HG03039 (cell line): ENCODE measurements around the gene CCDC69.
"Not testable (repeated sequence)": the region's sequence is repeated elsewhere in the genome, so short reads cannot be mapped to it uniquely, and the experiment has no call there.

ENCODE experiments used
- ATAC-seq: cut with Tn5 transposase; IDR thresholded peaks from one replicate; pipeline ENCODE4 v1.9.1; 2021; ENCODE audit warnings: mild to moderate bottlenecking, moderate library complexity; ENCODE audit not compliant: unreplicated experiment

CCDC69 gene

GRCh38 chr5:151222790-151223446, 974 bp downstream of the CCDC69 start:
- ATAC-seq = peak; percentile 45

GRCh38 chr5:151222054-151222789, 1.7 kb downstream of the CCDC69 start:
- ATAC-seq = no peak

- ATAC-seq = no peak
Observed at GRCh38 chr5:151221574-151221973, 2.3 kb downstream of the CCDC69 start.

GRCh38 chr5:151219789-151220188, 4.1 kb downstream of the CCDC69 start:
- ATAC-seq = no peak

DNA sequence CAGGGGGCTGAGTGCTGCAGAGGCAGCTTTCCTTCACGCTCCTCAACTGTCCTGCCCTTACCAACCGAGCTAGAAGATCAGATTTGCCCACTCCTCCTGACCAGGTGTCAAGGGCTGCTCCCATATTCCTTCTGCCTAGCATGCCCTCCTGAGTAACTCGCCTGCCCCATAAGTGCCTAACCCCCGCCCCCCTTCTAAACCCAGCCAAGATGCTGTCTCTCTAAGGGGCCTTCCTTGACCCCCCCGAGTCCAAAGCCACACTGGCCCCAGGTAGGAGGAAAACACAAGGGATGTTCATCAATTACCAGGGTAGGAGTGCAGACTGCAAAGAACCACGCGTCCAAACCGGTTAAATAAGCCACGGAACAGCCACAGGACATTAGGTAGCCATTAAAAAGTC, 4.8 kb downstream of the CCDC69 start:
- ATAC-seq = no peak

DNA sequence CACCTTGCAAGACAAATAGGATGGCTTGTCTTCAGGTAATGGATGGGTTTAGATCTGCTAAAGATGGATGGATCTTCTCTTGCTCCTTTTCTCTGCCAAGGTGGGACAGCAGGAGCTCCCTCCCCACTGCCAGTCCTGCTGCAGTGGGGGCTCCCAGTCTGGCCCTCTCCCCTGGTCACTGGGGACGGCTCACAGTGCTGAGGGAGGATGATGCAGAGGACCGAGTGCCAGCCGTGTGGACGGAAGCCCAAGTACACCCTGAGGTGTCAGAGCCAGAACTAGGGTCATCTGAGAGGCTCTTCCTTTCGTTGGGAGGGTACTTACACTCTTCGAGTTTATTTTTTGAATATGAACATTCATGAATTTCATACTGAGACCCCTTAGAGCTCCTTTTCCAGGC, 5.7 kb downstream of the CCDC69 start:
- no peak for ATAC-seq

DNA sequence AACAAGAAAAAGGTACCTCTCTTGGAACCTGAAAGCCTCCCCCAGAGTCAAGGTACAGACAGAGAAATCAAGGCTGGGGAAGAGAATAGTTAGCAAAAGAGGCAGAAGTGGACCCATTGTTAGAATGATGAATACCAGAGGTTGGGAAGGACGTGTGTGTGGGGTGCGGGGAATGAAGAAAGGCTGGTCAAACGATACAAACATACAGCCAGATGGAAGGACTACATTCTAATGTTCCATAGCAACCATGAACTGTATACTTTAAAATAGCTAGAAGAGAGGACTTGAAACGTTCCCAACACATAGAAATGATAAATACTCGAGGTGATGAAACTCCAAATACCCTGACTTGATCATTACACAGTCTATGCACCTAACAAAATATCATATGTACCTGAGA, 7.1 kb downstream of the CCDC69 start:
- ATAC-seq = no peak

- no peak for ATAC-seq
Observed at GRCh38 chr5:151215546-151215880, 8.4 kb downstream of the CCDC69 start.

DNA sequence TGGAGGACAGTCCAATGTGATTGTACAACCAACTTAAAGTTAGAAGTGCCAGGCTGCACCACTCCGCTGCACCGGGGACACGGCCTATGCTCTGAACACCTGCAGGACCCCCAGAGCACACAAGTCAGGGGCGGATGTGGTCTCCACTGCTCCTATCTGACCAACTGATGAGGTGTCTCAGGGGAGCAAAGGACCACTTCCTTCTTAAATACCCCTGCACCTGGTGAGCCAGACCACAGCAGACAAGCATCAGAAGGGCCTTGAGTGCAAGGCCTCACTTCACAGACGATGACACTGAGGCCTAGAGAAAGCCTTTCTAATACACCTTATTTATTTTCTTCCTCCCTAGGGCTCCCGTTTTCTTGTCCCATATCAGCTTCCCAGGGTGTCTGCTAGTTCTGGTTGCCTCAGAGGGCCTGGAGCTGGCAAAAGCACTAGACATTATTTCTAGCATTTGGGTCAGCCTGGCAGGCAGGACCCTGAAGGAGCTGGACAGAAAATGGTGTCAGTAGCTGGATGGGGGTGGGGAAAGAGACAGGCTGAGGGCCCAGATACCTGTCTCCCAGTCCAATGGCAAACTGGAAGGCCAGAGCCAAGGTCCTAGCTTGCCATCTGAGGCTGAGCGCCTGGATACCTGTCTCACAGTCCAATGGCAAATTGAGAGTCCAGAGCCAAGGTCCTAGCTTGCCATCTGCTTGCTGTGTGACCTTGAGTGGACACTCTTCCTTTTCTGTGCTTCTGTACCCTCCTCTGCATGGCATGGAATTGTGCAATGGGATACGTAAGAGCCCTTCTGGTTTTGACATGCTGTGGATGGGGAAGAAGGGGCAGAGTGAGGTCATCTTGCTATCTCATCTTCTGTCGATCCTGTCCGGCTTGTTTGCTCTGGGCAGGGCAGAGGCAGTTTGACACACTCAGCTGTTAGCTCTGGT, 9.0 kb downstream of the CCDC69 start:
- peak; percentile 38 for ATAC-seq

- ATAC-seq = peak; percentile 79
Observed at GRCh38 chr5:151213803-151214613, 9.9 kb downstream of the CCDC69 start.

DNA sequence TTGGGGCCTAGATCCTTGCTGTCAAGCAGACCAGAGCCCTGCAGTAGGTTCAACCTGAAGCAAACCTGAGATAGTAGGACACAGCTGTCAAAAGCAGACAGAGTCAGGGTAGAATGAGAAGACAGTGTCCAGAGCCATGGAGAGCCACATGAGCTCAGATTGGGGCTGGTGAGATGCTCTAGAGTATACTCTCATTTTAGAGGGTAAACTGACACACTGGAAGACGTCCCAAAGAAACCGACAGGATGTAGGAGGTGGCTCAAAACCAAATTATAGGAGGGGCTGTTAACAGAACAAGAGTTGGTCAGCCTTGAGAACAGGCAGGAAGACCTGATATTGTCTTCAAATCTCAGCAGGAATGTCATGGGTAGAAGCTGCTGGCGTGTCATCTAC, 11.5 kb downstream of the CCDC69 start:
- no peak for ATAC-seq

DNA sequence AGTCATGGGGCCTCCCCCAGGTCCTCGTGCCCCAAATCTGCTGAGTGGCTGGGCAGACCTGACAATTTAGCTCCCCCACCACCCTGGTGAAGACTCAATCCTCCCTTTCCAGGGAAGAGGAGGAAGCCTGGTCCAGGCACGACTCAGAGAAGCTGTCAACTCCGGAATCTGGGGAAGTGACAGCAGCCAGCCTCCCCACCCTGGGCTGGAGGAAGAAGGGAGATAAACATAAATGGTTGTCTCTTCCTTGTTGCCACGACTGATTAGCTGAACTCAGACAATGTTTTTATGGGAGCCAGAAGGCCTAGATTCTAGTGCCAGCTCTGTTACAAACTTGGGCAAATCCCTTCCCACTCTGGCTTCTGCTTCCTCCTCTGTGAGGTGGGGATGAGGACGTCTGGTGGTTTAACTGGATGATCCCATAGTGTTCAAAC, 15.4 kb downstream of the CCDC69 start:
- ATAC-seq = no peak

- ATAC-seq = no peak
Observed at GRCh38 chr5:151205411-151205810, 18.5 kb downstream of the CCDC69 start.

DNA sequence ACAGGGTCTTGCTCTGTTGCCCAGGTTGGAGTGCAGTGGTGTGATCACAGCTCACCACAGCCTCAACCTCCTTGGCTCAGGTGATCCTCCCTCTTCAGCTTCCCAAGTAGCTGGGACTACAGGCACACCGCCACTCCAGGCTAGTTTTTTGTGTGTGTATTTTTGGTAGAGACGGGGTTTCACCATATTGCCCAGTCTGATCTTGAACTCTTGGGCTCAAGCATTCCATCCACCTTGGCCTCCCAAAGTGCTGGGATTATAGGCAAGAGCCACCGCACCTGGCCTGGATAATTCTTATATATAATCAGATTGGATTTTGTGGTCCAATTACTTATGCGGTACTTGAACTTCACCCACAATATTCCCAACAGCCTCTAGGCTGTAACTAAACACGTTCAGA, 19.8 kb downstream of the CCDC69 start:
- no peak for ATAC-seq

- ATAC-seq = no peak
Observed at GRCh38 chr5:151202381-151203139, 21.3 kb downstream of the CCDC69 start.

DNA sequence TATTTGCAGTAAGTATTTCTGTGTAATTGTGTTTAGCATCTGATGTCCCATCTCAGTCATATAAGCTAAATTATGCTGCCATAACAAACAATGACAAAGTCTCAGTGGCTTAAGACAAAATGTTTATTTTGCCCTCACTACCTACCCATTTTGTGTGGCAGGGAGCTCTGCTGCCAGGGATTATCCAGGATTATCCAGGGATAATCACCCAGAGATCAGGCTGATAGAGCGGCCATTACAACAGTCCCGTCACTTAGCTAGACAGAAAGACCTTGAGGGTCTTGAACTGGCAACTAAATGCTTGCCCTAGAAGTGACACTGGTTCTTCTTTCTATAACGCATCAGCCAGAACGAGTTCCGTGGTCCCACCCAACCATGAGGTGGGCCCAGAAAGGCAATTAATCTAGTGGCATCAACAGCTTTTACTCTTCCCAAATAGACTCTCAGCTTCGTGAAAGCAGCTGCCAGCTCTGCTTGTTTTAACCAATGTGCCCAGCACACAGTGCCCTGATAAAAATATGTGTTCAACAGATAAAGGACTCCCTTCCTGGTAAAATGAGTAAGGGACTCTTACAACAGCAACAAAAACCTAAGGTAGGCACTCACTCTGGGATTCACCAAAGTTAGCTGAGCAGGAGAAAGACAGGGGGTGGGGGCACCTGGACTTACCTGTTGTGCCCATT, 22.8 kb downstream of the CCDC69 start:
- ATAC-seq = no peak

DNA sequence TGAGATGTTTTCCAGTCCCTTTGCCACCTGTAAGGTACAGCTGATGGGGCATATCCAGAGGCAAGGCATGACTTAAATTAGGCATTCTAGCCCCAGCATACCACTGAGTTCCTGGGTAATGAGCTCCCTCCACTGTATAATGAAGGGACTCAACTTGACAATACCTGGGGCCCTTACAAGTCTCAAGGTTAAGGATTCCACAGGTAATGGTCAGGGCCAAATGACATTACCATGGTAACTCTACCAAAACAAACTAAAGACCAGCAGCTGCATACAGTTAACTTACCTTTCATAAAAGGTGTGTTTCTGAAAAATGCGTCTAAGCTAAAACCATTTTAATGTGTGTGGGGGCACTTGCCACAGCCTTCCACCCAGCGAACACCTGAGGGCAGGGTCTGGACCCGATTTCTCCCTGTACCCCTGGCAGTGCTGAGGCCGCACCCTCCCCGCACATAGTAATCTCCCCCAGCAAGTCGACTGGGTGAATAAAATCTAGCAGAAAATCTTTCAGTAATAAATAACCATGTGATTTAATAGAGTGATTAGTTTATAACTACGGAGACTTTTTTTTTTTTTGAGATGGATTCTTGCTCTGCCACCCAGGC, 24.2 kb downstream of the CCDC69 start:
- ATAC-seq = no peak

DNA sequence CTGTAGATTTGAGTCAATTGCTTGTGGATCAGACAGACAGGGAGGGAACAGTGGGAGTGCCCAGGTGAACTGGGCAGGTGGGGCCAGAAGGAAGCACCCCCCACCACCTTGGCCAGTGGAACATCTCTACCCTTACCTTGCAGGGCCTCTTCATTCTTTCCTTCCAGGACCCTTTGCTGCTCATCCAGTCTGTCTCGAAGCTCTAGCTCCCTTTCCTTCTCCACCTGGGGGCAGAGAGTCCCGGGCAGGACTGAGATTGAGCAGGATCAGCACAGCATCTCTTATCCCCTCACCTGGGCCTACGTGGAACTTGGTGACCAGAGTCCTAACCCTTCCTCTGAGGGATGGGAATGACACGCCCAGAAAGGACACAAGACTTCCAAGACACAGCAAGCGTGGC, 25.0 kb downstream of the CCDC69 start:
- ATAC-seq = no peak

DNA sequence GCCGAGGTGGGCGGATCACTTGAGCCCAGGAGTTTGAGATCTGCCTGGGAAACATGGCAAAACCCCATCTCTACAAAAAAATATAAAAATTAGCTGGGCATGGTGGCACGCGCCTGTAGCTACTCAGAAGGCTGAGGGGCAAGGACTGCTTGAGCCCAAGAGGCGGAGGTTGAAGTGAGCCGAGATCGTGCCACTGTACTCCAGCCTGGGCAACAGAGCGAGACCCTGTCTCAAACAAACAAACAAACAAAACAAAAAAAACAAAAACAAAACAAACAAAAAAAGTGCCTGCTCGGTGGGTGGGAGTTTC, 26.6 kb downstream of the CCDC69 start:
- ATAC-seq = not testable (repeated sequence)
